ENCODE data around the gene KRT74.

DNA sequence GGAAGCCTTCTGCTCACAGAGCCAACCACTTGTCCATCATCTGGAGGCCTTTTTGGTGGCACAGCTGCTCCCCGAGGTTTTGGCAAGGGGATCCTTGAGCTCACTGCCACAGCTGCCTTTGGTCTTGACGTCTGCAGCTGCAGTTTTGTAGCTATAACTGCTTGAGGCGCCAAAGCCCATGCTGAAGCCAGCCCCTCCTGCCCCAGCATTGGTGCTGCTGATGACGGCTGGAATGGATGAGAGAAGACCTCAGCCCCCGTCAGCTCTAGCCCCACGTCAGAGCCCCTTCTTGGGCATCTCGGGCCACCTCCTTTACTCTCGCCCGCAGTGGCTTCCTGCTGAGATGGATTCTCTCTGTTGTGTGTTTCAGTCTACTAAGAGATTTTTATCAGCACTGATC is 12.3 kb upstream of the KRT74 start:
- TF ChIP-seq CTCF (IDR thresholded peaks at IDR 0.05) (no peak), POLR2A (IDR thresholded peaks at IDR 0.05) (no peak)
